Lung microvascular endothelial cell (primary cell): ENCODE results near the gene SPPL2C. TPM values are rescaled to one million over a fixed set of nuclear protein-coding genes. Genes with fewer than 3 reads are reported as not detected.

ENCODE experiments used
- DNase-seq, 2 donors: peaks; one replicate each; pipeline versions ENCODE4 v3.0.0 to v3.0.0-alpha.2; 2010; ENCODE audit warnings: low read depth in 2 of 2
- total RNA-seq: library from RNA; depleted of rRNA; stranded (reverse); fragments of >200 nt; gene quantifications from 2 replicates; pipeline ENCODE4 v1.2.1, GENCODE V29; 2014

SPPL2C gene
- not detected in 2 replicates for total RNA-seq

GRCh38 chr17:45844695-45845375, at the start of gene SPPL2C:
Gene SPPL2C (plus strand): TSS chr17:45844881. CDS start chr17:45844907, 26 bp downstream.
- DNase-seq = no peak

GRCh38 chr17:45800816-45801215, 43.9 kb upstream of the SPPL2C start:
- DNase-seq = no peak

GRCh38 chr17:45801421-45801820, 43.3 kb upstream of the SPPL2C start:
- DNase-seq = no peak

- DNase-seq = no peak
Observed at GRCh38 chr17:45808845-45809244, 35.8 kb upstream of the SPPL2C start.

GRCh38 chr17:45809499-45809898, 35.2 kb upstream of the SPPL2C start:
- DNase-seq = no peak

- peak in 1 of 2 donors; percentile 5 for DNase-seq
Observed at GRCh38 chr17:45812102-45812501, 32.6 kb upstream of the SPPL2C start.

GRCh38 chr17:45813048-45813725, 31.5 kb upstream of the SPPL2C start:
- no peak for DNase-seq

GRCh38 chr17:45814622-45815606, 29.8 kb upstream of the SPPL2C start:
- DNase-seq = no peak

GRCh38 chr17:45815752-45816151, 28.9 kb upstream of the SPPL2C start:
- no peak for DNase-seq

- no peak for DNase-seq
Observed at GRCh38 chr17:45818041-45818440, 26.6 kb upstream of the SPPL2C start.

GRCh38 chr17:45818699-45819098, 26.0 kb upstream of the SPPL2C start:
- no peak for DNase-seq

- no peak for DNase-seq
Observed at GRCh38 chr17:45819632-45820031, 25.0 kb upstream of the SPPL2C start.

GRCh38 chr17:45820052-45820780, 24.5 kb upstream of the SPPL2C start:
- no peak for DNase-seq

- DNase-seq = no peak
Observed at GRCh38 chr17:45821147-45821546, 23.5 kb upstream of the SPPL2C start.

- DNase-seq = no peak
Observed at GRCh38 chr17:45823598-45823997, 21.1 kb upstream of the SPPL2C start.

- no peak for DNase-seq
Observed at GRCh38 chr17:45824475-45824874, 20.2 kb upstream of the SPPL2C start.

GRCh38 chr17:45824901-45825492, 19.7 kb upstream of the SPPL2C start:
- DNase-seq = no peak

- no peak for DNase-seq
Observed at GRCh38 chr17:45825792-45826191, 18.9 kb upstream of the SPPL2C start.

- DNase-seq = no peak
Observed at GRCh38 chr17:45826919-45827588, 17.6 kb upstream of the SPPL2C start.

- DNase-seq = no peak
Observed at GRCh38 chr17:45828171-45828570, 16.5 kb upstream of the SPPL2C start.
